OCI-LY7 (cell line): ENCODE data around the gene CAPN8.

Experiments
- CTCF ChIP-seq: fragments of 200-600 bp; sonication (generic); conservative IDR thresholded peaks from 2 replicates; pipeline ENCODE4 v1.5.1; 2014; ENCODE audit warnings: mild to moderate bottlenecking, antibody characterized with exemption, low read length, moderate library complexity, mixed read lengths
- EZH2phosphoT487 ChIP-seq: fragments of 200-600 bp; sonication (generic); IDR thresholded peaks from 2 replicates; pipeline ENCODE4 v1.6.1; 2018; ENCODE audit warnings: low read depth, borderline replicate concordance, mild to moderate bottlenecking, mixed run types, antibody characterized with exemption, low read length, moderate library complexity, mixed read lengths

GRCh38 chr1:223540485-223541106 is 124.9 kb downstream of the CAPN8 start:
- TF ChIP-seq CTCF (no peak), EZH2phosphoT487 (no peak)
